ENCODE results near the gene SF3B2.
A peak's percentile ranks its signal among the peaks of the same experiment; 100 is the strongest.
"Not testable (repeated sequence)": the region's sequence is repeated elsewhere in the genome, so short reads cannot be mapped to it uniquely, and the experiment has no call there.

The SF3B2 gene

GRCh38 chr11:66072081-66072480 is 19.9 kb downstream of the SF3B2 start:
- no peak for DNase-seq (ENCODE audit: low read depth in 3 of 3)

GRCh38 chr11:66072518-66072917 is 20.4 kb downstream of the SF3B2 start:
- DNase-seq (ENCODE audit: low read depth in 3 of 3): no peak

- DNase-seq (ENCODE audit: low read depth in 3 of 3): no peak
These were observed 21.5 kb downstream of the SF3B2 start for GRCh38 chr11:66073669-66074068.

- DNase-seq (ENCODE audit: low read depth in 3 of 3): no peak
These were observed 23.1 kb downstream of the SF3B2 start for GRCh38 chr11:66075273-66075672.

- DNase-seq (ENCODE audit: low read depth in 3 of 3): no peak
These were observed 24.4 kb downstream of the SF3B2 start for GRCh38 chr11:66076561-66076960.

- no peak for DNase-seq (ENCODE audit: low read depth in 3 of 3)
These were observed 25.8 kb downstream of the SF3B2 start for GRCh38 chr11:66077927-66078326.

GRCh38 chr11:66078949-66079348 is 26.8 kb downstream of the SF3B2 start:
- DNase-seq (ENCODE audit: low read depth in 3 of 3): not testable (repeated sequence)

- peak in 2 of 3 donors; percentile 56 to 69 for DNase-seq (ENCODE audit: low read depth in 3 of 3)
These were observed 28.1 kb downstream of the SF3B2 start for GRCh38 chr11:66080055-66080817.

GRCh38 chr11:66081505-66081904 is 29.3 kb downstream of the SF3B2 start:
- peak in 1 of 3 donors; percentile 50 for DNase-seq (ENCODE audit: low read depth in 3 of 3)

- no peak for DNase-seq (ENCODE audit: low read depth in 3 of 3)
These were observed 31.0 kb downstream of the SF3B2 start for GRCh38 chr11:66082946-66083698.

GRCh38 chr11:66083767-66084166 is 31.6 kb downstream of the SF3B2 start:
- DNase-seq (ENCODE audit: low read depth in 3 of 3): no peak

GRCh38 chr11:66084821-66085475 is 32.8 kb downstream of the SF3B2 start:
- DNase-seq (ENCODE audit: low read depth in 3 of 3): no peak

- no peak for DNase-seq (ENCODE audit: low read depth in 3 of 3)
These were observed 35.2 kb downstream of the SF3B2 start for GRCh38 chr11:66087148-66087908.

GRCh38 chr11:66089067-66089466 is 36.9 kb downstream of the SF3B2 start:
- no peak for DNase-seq (ENCODE audit: low read depth in 3 of 3)

- DNase-seq (ENCODE audit: low read depth in 3 of 3): no peak
These were observed 38.1 kb downstream of the SF3B2 start for GRCh38 chr11:66090288-66090687.

- not testable (repeated sequence) for DNase-seq (ENCODE audit: low read depth in 3 of 3)
These were observed 40.0 kb downstream of the SF3B2 start for GRCh38 chr11:66092125-66092524.

GRCh38 chr11:66099746-66100145 is 47.6 kb downstream of the SF3B2 start:
- DNase-seq (ENCODE audit: low read depth in 3 of 3): not testable (repeated sequence)

GRCh38 chr11:66100272-66101065 is 48.3 kb downstream of the SF3B2 start:
- peak; percentile 7 to 42 (median 37) for DNase-seq (ENCODE audit: low read depth in 3 of 3)

GRCh38 chr11:66101066-66101464 is 48.9 kb downstream of the SF3B2 start:
- no peak for DNase-seq (ENCODE audit: low read depth in 3 of 3)

- DNase-seq (ENCODE audit: low read depth in 3 of 3): no peak
These were observed 52.0 kb downstream of the SF3B2 start for GRCh38 chr11:66104057-66104638.

All from stimulated activated CD4-positive, alpha-beta T cell treated with anti-CD3 and anti-CD28 coated beads, TNF-alpha, amount 100 ng/mL, for 48 hours (primary cell).